Body of pancreas (tissue), 4 donors: ENCODE measurements around the gene PFN1.

ENCODE experiments used
- POLR2A ChIP-seq, 3 donors: fragments of 450-650 bp; IDR thresholded peaks; one replicate each; pipeline ENCODE4 v1.6.1; 2016; ENCODE audit warnings: antibody characterized with exemption in 3 of 3, mild to moderate bottlenecking in 2 of 3
- TF ChIP-seq, protein P1 (sequence below), 7 experiments: fragments of 450-650 bp in 4 of 7; fragments of 200-600 bp in 3 of 7; sonication (generic) in 3 of 7; IDR thresholded peaks; one replicate each; pipeline ENCODE4 v1.5.1; 2016 to 2019; ENCODE audit warnings: antibody characterized with exemption in 7 of 7

DNA sequence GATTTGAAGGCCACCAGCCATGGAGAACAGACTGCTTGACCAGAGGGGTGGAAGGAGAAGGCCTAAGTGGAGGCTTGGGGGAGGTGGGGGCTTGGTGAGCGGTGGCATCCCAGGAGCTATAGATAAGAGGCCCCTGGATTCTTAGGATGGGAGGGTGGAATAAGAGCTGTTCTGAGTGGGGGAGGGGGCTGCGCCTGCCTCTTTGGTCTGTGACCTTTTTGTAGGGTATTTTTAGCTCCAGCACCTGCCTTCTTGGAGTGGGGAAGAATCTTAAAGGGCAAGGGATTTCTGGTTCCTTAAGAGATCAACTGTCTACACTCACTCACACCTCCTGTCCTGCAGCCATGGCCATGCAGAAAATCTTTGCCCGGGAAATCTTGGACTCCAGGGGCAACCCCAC, 3.2 kb upstream of the PFN1 start:
- TF ChIP-seq, protein P1, sequence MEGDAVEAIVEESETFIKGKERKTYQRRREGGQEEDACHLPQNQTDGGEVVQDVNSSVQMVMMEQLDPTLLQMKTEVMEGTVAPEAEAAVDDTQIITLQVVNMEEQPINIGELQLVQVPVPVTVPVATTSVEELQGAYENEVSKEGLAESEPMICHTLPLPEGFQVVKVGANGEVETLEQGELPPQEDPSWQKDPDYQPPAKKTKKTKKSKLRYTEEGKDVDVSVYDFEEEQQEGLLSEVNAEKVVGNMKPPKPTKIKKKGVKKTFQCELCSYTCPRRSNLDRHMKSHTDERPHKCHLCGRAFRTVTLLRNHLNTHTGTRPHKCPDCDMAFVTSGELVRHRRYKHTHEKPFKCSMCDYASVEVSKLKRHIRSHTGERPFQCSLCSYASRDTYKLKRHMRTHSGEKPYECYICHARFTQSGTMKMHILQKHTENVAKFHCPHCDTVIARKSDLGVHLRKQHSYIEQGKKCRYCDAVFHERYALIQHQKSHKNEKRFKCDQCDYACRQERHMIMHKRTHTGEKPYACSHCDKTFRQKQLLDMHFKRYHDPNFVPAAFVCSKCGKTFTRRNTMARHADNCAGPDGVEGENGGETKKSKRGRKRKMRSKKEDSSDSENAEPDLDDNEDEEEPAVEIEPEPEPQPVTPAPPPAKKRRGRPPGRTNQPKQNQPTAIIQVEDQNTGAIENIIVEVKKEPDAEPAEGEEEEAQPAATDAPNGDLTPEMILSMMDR (IDR thresholded peaks at IDR 0.05) = no peak
- no peak for TF ChIP-seq POLR2A (IDR thresholded peaks at IDR 0.05)
